Activated CD8-positive, alpha-beta memory T cell treated with anti-CD3 and anti-CD28 coated beads for 36 hours (primary cell): ENCODE results near the gene SEC31A. TPM values are rescaled to one million over a fixed set of nuclear protein-coding genes. Genes with fewer than 3 reads are reported as not detected.
"Not testable (repeated sequence)": the region's sequence is repeated elsewhere in the genome, so short reads cannot be mapped to it uniquely, and the experiment has no call there.

Experiments used
- CTCF ChIA-PET: fragments of 350-600 bp; sonication (Branson Sonifier 250); formaldehyde crosslinking; loops from one replicate; lab custom pipeline; 2021; ENCODE audit warnings: antibody characterized with exemption; lab: Charles Lee
- POLR2A ChIA-PET: fragments of 350-600 bp; sonication (Branson Sonifier 250); formaldehyde crosslinking; loops from one replicate; lab custom pipeline; 2021; ENCODE audit warnings: antibody characterized with exemption; lab: Charles Lee
- total RNA-seq, 2 experiments: library from RNA; stranded (reverse); gene quantifications; one replicate each; pipeline ENCODE4 v1.2.3, GENCODE V29; 2021

The SEC31A gene
- total RNA-seq, 2 experiments from 2014 or later = 84.6 to 87.2 TPM

GRCh38 chr4:82898322-82899243 is 7.6 kb upstream of the SEC31A start:
- POLR2A ChIA-PET = interaction anchor here (1.6 to 2.3 kb wide), 3 partner anchors 100 to 115 kb away, joined by 5 to 9 read pairs (median 7); partner anchors contain the start of genes LIN54 and SCD5

GRCh38 chr4:82896755-82897154 is 5.8 kb upstream of the SEC31A start:
- POLR2A ChIA-PET = no interaction called here
- CTCF ChIA-PET = no interaction called here

More at GRCh38 chr4:82898322-82899243, 7.6 kb upstream of the SEC31A start:
- CTCF ChIA-PET = no interaction called here

DNA sequence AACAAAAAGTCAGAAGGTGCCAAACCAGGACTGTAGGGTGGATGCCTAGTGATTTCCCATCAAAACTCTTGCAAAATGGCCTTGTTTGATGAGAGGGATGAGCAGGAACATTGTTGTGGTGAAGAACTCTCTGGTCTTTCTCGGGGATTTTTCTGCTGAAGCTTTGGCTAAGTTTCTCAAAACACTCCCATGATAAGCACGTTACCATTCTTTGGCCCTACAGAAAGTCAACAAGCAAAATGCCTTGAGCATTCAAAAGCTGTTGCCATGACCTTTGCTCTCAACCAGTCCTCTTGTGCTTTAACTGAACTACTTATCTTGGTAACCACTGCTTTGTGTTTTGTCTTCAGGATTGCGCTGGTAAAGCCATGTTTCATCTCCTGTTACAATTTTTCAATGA is 3.0 kb upstream of the SEC31A start:
- POLR2A ChIA-PET = no interaction called here
- CTCF ChIA-PET = no interaction called here

- POLR2A ChIA-PET = no interaction called here
- CTCF ChIA-PET = interaction anchor here (0.9 to 1.0 kb wide), 2 partner anchors 8 to 13 kb away, joined by 3 to 4 read pairs; partner anchors contain the start of gene THAP9
Observed at GRCh38 chr4:82892467-82892802, 1.5 kb upstream of the SEC31A start.

GRCh38 chr4:82891707-82892466 is 934 bp upstream of the SEC31A start:
- CTCF ChIA-PET = interaction anchor here (0.9 to 1.0 kb wide), 2 partner anchors 9 to 13 kb away, joined by 3 to 4 read pairs; partner anchors contain the start of gene THAP9
- POLR2A ChIA-PET = no interaction called here

DNA sequence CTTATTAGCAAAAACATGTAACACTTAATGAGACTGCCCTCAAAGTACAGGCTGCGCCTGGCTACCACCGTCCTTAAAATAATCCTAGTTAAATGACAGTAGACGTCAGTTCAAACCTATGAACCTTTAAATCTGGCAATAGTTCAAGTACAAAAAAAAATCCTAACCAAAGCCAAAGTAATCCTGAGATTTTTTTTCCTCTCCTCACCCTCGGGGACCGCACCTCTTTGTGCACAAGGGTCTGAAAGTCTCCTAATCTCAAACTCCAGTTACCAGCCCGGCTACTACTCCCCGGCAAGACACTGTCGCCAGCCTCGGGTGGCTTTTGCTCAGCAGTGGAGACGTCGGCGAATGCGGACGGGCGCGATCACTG is 439 bp downstream of the SEC31A start:
- CTCF ChIA-PET = no interaction called here
- POLR2A ChIA-PET = interaction anchor here (0.6 kb wide), 1 partner anchor 461 kb away, joined by 4 read pairs; no protein-coding TSS in a partner anchor

DNA sequence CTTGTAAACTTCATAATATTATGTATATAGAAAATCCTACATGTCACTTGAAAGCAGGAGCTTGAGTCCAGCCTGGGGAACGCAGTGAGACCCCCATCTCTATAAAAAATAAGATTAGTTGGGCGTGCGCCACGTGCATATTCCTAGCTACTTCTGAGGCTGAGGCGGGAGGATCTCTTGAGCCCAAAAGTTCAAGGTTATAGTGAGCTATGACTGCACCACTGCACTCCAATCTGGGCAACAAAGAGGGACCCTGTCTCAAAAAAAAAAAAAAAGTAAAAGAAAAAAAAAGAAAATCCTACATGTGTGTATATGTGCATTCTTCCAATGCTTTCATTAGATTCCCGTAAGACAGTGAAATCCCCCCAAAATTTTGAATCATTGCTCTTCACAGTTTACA is 1.7 kb downstream of the SEC31A start:
- CTCF ChIA-PET = interaction anchor here (1.4 kb wide), 1 partner anchor 395 kb away, joined by 4 read pairs; the partner anchor contains the start of gene COQ2
- POLR2A ChIA-PET = interaction anchor here (0.9 kb wide), 1 partner anchor 90 kb away, joined by 6 read pairs; the partner anchor contains the start of gene SCD5

GRCh38 chr4:82886147-82886942 is 4.6 kb downstream of the SEC31A start:
- CTCF ChIA-PET = interaction anchor here (0.5 to 0.9 kb wide), 2 partner anchors 14 to 19 kb away, joined by 3 to 4 read pairs; no protein-coding TSS in a partner anchor
- POLR2A ChIA-PET = no interaction called here

DNA sequence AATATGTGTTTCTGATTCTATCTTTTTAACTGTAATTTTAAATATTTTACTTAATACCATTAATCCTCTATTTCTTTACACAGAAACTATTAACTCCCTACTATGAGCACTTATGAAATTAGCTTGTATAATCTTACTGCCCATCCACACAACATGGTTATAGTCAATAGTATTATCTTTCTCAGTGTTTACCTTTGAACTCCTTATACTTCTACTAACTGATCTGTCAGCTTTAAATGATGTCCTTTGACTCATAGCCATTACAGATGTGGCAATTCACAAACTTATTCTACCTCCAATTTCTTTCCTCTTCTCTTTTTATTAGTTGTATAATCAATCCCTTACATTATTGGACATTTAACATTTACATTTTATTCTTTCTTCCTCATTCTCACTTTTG is 5.5 kb downstream of the SEC31A start:
- POLR2A ChIA-PET = no interaction called here

DNA sequence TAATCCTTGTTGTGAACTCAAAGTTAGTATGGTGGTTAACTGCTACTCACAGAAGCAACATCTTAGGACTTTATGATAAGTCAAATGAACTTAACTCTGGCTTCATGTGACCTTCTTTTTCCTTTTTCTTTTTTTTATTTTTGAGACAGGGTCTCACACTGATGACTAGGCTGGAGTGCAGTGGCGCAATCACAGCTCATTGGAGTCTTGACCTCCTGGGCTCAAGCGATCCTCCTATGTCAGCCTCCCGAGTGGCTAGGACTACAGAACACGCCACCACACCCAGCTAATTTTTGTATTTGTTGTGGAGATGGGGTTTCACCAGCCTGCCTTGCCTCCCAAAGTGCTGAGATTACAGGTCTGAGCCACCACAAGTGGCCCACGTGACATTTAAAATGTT is 22.4 kb downstream of the SEC31A start:
- CTCF ChIA-PET = no interaction called here

More for the DNA sequence above, 5.5 kb downstream of the SEC31A start:
- CTCF ChIA-PET = no interaction called here

GRCh38 chr4:82866706-82867385 is 24.1 kb downstream of the SEC31A start:
- ChIA-PET CTCF (interaction anchor here (1.1 kb wide), 1 partner anchor 19 kb away, joined by 3 read pairs; no protein-coding TSS in a partner anchor), POLR2A (no interaction called here)

More for the DNA sequence above, 22.4 kb downstream of the SEC31A start:
- POLR2A ChIA-PET = interaction anchor here (0.7 kb wide), 1 partner anchor 11 kb away, joined by 5 read pairs; no protein-coding TSS in a partner anchor

DNA sequence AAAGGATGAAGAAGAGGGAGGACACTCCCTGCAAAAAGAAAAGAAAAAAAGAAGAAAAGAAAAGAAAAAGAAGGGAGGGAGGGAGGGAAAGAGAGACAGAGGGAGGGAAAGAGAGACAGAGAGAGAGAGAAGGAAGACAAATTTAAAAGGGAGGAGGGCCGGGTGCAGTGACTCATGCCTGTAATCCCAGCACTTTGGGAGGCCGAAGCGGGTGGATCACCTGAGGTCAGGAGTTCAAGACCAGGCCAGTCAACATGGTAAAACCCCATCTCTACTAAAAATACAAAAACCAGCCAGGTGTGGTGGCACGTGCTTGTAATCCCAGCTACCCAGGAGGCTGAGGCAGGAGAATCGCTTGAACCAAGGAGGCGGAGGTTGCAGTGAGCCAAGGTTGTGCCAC is 24.9 kb downstream of the SEC31A start:
- ChIA-PET CTCF (interaction anchor here (0.7 kb wide), 1 partner anchor 15 kb away, joined by 3 read pairs; no protein-coding TSS in a partner anchor), POLR2A (interaction anchor here (0.6 to 1.1 kb wide), 2 partner anchors 67 to 1262 kb away, joined by 3 read pairs; no protein-coding TSS in a partner anchor)

GRCh38 chr4:82865592-82865991 is 25.4 kb downstream of the SEC31A start:
- POLR2A ChIA-PET = interaction anchor here (0.6 to 1.1 kb wide), 3 partner anchors 66 to 1262 kb away, joined by 3 to 4 read pairs (median 3); no protein-coding TSS in a partner anchor
- CTCF ChIA-PET = interaction anchor here (0.7 kb wide), 1 partner anchor 15 kb away, joined by 3 read pairs; no protein-coding TSS in a partner anchor

- CTCF ChIA-PET = interaction anchor here (0.6 kb wide), 1 partner anchor 19 kb away, joined by 4 read pairs; no protein-coding TSS in a partner anchor
- POLR2A ChIA-PET = interaction anchor here (0.9 kb wide), 1 partner anchor 36 kb away, joined by 4 read pairs; the partner anchor contains the start of gene THAP9
Observed at GRCh38 chr4:82864336-82864979, 26.5 kb downstream of the SEC31A start.

- CTCF ChIA-PET = interaction anchor here (0.7 kb wide), 1 partner anchor 346 kb away, joined by 3 read pairs; no protein-coding TSS in a partner anchor
- POLR2A ChIA-PET = no interaction called here
Observed at GRCh38 chr4:82861529-82861928, 29.4 kb downstream of the SEC31A start.

- POLR2A ChIA-PET = not testable (repeated sequence)
Observed at GRCh38 chr4:82860487-82860886, 30.5 kb downstream of the SEC31A start.

GRCh38 chr4:82852751-82853285 is 38.1 kb downstream of the SEC31A start:
- ChIA-PET CTCF (interaction anchor here (0.6 to 1.0 kb wide), 3 partner anchors 24 to 182 kb away, joined by 3 read pairs; partner anchors contain the start of gene COPS4), POLR2A (no interaction called here)

More at GRCh38 chr4:82860487-82860886, 30.5 kb downstream of the SEC31A start:
- CTCF ChIA-PET = not testable (repeated sequence)
